Glutamatergic neuron (in vitro differentiated cells): ENCODE results near the gene CCDC24. TPM values are rescaled to one million over a fixed set of nuclear protein-coding genes. Genes with fewer than 3 reads are reported as not detected.

Source experiments
- DNase-seq: peaks from one replicate; pipeline ENCODE4 v3.0.0; 2022
- H3K27ac Mint-ChIP-seq: one replicate; pipeline ENCODE4 v1.8.0; 2020; ENCODE audit warnings: mild to moderate bottlenecking, mixed read lengths, inconsistent platforms; ENCODE audit not compliant: unreplicated experiment
- H3K27me3 Mint-ChIP-seq: one replicate; pipeline ENCODE4 v1.8.0; 2020; ENCODE audit warnings: mild to moderate bottlenecking, moderate library complexity, mixed read lengths, inconsistent platforms; ENCODE audit not compliant: unreplicated experiment
- H3K36me3 Mint-ChIP-seq: one replicate; pipeline ENCODE4 v1.8.0; 2020; ENCODE audit warnings: mild to moderate bottlenecking, mixed read lengths, inconsistent platforms; ENCODE audit not compliant: unreplicated experiment
- H3K4me1 Mint-ChIP-seq: one replicate; pipeline ENCODE4 v1.8.0; 2020; ENCODE audit warnings: mild to moderate bottlenecking, low read depth, mixed read lengths, inconsistent platforms; ENCODE audit not compliant: unreplicated experiment
- H3K4me3 Mint-ChIP-seq: one replicate; pipeline ENCODE4 v1.8.0; 2020; ENCODE audit warnings: mild to moderate bottlenecking, mixed read lengths, inconsistent platforms; ENCODE audit not compliant: unreplicated experiment
- H3K9me3 Mint-ChIP-seq: one replicate; pipeline ENCODE4 v1.8.0; 2020; ENCODE audit warnings: mild to moderate bottlenecking, moderate library complexity, mixed read lengths, inconsistent platforms; ENCODE audit not compliant: unreplicated experiment
- CTCF ChIP-seq: fragments of 200-600 bp; sonication (generic); IDR thresholded peaks from one replicate; pipeline ENCODE4 v1.5.0; 2021; ENCODE audit not compliant: partially characterized antibody, unreplicated experiment
- total RNA-seq: library from RNA; stranded (reverse); fragmentation: NEBNext Ultra II Directional; extraction: Animal tissue kit (Norgen Biotek cat#: 25700); gene quantifications from one replicate; pipeline ENCODE4 v1.2.1, GENCODE V29; 2021; ENCODE audit not compliant: unreplicated experiment

Gene CCDC24
- total RNA-seq, 1 donor from 2014 or later: 6.3 TPM

DNA sequence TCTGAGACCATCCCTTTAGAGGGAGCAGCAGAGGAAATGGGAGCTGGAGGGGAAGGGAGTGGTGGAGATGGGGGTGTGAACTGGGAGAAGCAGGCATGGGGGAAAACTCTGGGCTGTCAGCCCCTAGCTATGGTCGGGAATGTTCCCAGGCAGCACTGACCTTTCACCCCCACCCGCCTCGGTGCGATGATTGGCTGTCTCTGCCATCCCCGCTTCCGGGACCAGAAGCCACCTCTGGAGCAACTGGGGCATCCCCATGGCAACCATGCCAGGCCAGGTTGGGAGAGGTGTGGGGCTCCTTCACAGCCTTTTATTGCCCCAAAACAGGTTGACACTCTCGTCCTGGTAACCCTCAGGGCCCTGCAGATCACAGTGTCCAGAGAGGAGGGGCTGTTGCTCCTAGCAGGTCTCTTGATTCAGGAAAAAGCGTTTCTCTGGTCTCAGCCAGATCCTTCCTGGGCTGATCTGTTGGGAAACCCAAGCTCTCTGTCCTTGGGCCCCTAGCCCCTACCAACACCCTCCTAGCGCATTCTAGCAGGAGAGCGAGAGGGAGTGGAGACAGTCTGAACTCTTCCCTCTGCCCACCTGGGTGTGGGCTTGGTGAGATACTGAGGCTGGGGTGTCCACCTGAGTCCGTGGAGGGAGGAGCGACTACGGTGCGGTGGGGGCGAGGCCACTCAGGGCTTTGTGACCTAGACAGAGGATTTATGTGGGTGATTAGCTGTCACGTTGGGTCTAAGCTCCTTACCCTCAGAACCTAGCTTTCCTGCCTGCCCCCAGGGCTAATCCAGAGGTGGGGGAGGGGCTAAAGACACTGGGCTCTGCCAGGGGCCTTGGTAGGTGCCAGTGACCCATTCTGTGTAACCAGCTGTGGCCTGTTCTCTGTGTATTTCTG lies 52.0 kb downstream of the CCDC24 start:
- DNase-seq: no peak

DNA sequence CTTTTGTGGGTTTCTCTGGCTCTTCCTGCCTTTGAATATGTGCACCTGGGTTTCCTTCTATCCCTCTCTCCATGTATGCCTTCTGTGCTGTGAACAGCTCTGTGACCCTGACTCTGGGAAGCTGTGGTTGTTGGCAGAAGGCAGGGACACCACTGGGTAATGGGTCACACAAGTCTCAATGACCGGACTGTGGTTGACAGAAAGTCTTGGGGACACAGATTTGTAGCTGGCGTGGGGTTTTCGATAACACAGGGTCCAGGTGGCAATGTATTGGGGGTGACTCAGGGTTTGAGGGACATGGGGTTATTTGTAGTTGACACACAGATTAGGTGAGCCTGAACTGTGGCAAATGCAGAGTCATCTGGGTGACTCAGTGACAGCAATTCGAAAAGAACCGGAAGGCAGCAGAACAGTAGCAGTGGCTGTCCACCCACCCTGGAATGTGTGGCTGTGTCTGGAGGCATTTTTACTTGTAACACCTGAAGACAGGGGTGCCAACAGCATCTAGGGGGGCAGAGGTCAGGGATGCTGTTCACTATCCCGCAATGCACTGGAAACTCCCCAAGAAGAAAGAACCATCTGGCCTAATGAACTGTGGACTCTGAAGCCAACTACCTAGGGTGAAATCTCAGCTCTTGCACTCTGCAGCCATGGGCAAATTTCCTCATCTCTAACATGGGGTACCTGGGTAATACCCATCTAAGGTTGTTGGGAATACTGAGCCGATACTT lies 52.8 kb downstream of the CCDC24 start:
- no peak overlapping the region for H3K4me3 Mint-ChIP-seq
- H3K27me3 Mint-ChIP-seq: no peaks in the 10 kb centered on the region
- peaks cover 3% of the 10 kb centered on the region for H3K4me1 Mint-ChIP-seq
- no peak for TF ChIP-seq CTCF
- no peak overlapping the region for H3K27ac Mint-ChIP-seq
- DNase-seq: no peak
- no peaks in the 10 kb centered on the region for H3K36me3 Mint-ChIP-seq
- peaks cover 2% of the 10 kb centered on the region for H3K9me3 Mint-ChIP-seq

More for the DNA sequence above, 52.0 kb downstream of the CCDC24 start:
- Mint-ChIP-seq H3K36me3 (no peaks in the 10 kb centered on the region), H3K27ac (no peak overlapping the region), H3K4me1 (peaks cover 3% of the 10 kb centered on the region), H3K27me3 (no peaks in the 10 kb centered on the region), H3K9me3 (peaks cover 2% of the 10 kb centered on the region), H3K4me3 (no peak overlapping the region)
- TF ChIP-seq CTCF: no peak

- peaks cover 2% of the 10 kb centered on the region for H3K9me3 Mint-ChIP-seq
- no peak for TF ChIP-seq CTCF
- DNase-seq: no peak
- no peaks in the 10 kb centered on the region for H3K27me3 Mint-ChIP-seq
- H3K27ac Mint-ChIP-seq: no peak overlapping the region
- H3K36me3 Mint-ChIP-seq: no peaks in the 10 kb centered on the region
- no peak overlapping the region for H3K4me3 Mint-ChIP-seq
- H3K4me1 Mint-ChIP-seq: peaks cover 3% of the 10 kb centered on the region
These were observed 53.7 kb downstream of the CCDC24 start for GRCh38 chr1:44045064-44045463.

Other genes starting within 250 kb of the CCDC24 start
- gene ARTN, start 57.8 kb upstream of the CCDC24 start, total RNA-seq: not detected
- 53.2 TPM for gene IPO13, start 44.6 kb upstream of the CCDC24 start, total RNA-seq
- 25.3 TPM for gene DPH2, start 21.6 kb upstream of the CCDC24 start, total RNA-seq
- gene ATP6V0B, start 16.6 kb upstream of the CCDC24 start, total RNA-seq: 208 TPM
- 45.7 TPM for gene B4GALT2, start 12.4 kb upstream of the CCDC24 start, total RNA-seq
- gene SLC6A9, start 39.9 kb downstream of the CCDC24 start, total RNA-seq: 8.9 TPM
- gene KLF17, start 127.2 kb downstream of the CCDC24 start, total RNA-seq: 10.9 TPM
- gene KLF18, start 150.0 kb downstream of the CCDC24 start, total RNA-seq: 0.17 TPM
- 62.6 TPM for gene DMAP1, start 221.9 kb downstream of the CCDC24 start, total RNA-seq